Dermis blood vessel endothelial cell (primary cell): ENCODE data around the gene ASF1B. TPM values are rescaled to one million over a fixed set of nuclear protein-coding genes. Genes with fewer than 3 reads are reported as not detected.
A peak's percentile ranks its signal among the peaks of the same experiment; 100 is the strongest.

ENCODE experiments used
- DNase-seq: peaks from one replicate; pipeline ENCODE4 v3.0.0; 2010
- total RNA-seq: library from RNA; depleted of rRNA; stranded (reverse); fragments of >200 nt; gene quantifications from 2 replicates; pipeline ENCODE4 v1.2.3, GENCODE V29; 2014

ASF1B gene
- total RNA-seq, 1 donor from 2014 or later, result 11.4 TPM

- DNase-seq, result no peak
Observed at GRCh38 chr19:14135355-14135754, 1.0 kb downstream of the ASF1B start.

- DNase-seq, result no peak
Observed at GRCh38 chr19:14127929-14128509, 8.4 kb downstream of the ASF1B start.

GRCh38 chr19:14127176-14127575, 9.2 kb downstream of the ASF1B start:
- DNase-seq, result no peak

GRCh38 chr19:14122924-14123323, 13.5 kb downstream of the ASF1B start:
- no peak for DNase-seq

- no peak for DNase-seq
Observed at GRCh38 chr19:14120497-14120780, 15.9 kb downstream of the ASF1B start.

- DNase-seq, result no peak
Observed at GRCh38 chr19:14119644-14120496, 16.5 kb downstream of the ASF1B start.

GRCh38 chr19:14119146-14119545, 17.2 kb downstream of the ASF1B start:
- DNase-seq, result no peak

GRCh38 chr19:14118165-14119051, 18.0 kb downstream of the ASF1B start:
- DNase-seq, result peak; percentile 80

GRCh38 chr19:14117668-14118164, 18.7 kb downstream of the ASF1B start, which contains the start of gene PRKACA:
Gene PRKACA, minus strand, starts transcription at chr19:14117762. Its CDS starts 215 bp downstream, at chr19:14117547.
- peak; percentile 99 for DNase-seq

- DNase-seq, result no peak
Observed at GRCh38 chr19:14116918-14117578, 19.3 kb downstream of the ASF1B start.

- DNase-seq, result no peak
Observed at GRCh38 chr19:14116525-14116917, 19.9 kb downstream of the ASF1B start.

- no peak for DNase-seq
Observed at GRCh38 chr19:14115756-14116155, 20.6 kb downstream of the ASF1B start.

- peak; percentile 69 for DNase-seq
Observed at GRCh38 chr19:14114854-14115253, 21.5 kb downstream of the ASF1B start.

GRCh38 chr19:14114439-14114838, 21.9 kb downstream of the ASF1B start:
- no peak for DNase-seq

GRCh38 chr19:14113762-14114414, 22.5 kb downstream of the ASF1B start:
- no peak for DNase-seq

GRCh38 chr19:14112809-14113385, 23.5 kb downstream of the ASF1B start:
- peak; percentile 36 for DNase-seq

- no peak for DNase-seq
Observed at GRCh38 chr19:14112051-14112808, 24.2 kb downstream of the ASF1B start.

- DNase-seq, result no peak
Observed at GRCh38 chr19:14111486-14111885, 24.9 kb downstream of the ASF1B start.

GRCh38 chr19:14110650-14111049, 25.7 kb downstream of the ASF1B start:
- DNase-seq, result no peak

GRCh38 chr19:14107581-14108461, 28.6 kb downstream of the ASF1B start:
- DNase-seq, result peak; percentile 91
